ENCODE results near the gene DDX20.

DDX20 gene

GRCh38 chr1:111805251-111805650 is 49.5 kb downstream of the DDX20 start:
- peaks cover 2% of the 10 kb centered on the region for H3K27me3 ChIP-seq (ENCODE audit: insufficient read depth, poor library complexity, severe bottlenecking)
- H3K4me1 ChIP-seq (ENCODE audit: insufficient read depth, poor library complexity, severe bottlenecking): no peaks in the 10 kb centered on the region
- DNase-seq (ENCODE audit: low spot score) (no peak), ATAC-seq (ENCODE audit: low read depth) (no peak)
- H3K4me3 ChIP-seq (ENCODE audit: severe bottlenecking): no peak overlapping the region
- no peaks in the 10 kb centered on the region for H3K9me3 ChIP-seq (ENCODE audit: severe bottlenecking)
- no peak overlapping the region for H3K27ac ChIP-seq (ENCODE audit: poor library complexity, severe bottlenecking)
- TF ChIP-seq, protein P1, sequence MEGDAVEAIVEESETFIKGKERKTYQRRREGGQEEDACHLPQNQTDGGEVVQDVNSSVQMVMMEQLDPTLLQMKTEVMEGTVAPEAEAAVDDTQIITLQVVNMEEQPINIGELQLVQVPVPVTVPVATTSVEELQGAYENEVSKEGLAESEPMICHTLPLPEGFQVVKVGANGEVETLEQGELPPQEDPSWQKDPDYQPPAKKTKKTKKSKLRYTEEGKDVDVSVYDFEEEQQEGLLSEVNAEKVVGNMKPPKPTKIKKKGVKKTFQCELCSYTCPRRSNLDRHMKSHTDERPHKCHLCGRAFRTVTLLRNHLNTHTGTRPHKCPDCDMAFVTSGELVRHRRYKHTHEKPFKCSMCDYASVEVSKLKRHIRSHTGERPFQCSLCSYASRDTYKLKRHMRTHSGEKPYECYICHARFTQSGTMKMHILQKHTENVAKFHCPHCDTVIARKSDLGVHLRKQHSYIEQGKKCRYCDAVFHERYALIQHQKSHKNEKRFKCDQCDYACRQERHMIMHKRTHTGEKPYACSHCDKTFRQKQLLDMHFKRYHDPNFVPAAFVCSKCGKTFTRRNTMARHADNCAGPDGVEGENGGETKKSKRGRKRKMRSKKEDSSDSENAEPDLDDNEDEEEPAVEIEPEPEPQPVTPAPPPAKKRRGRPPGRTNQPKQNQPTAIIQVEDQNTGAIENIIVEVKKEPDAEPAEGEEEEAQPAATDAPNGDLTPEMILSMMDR (IDR thresholded peaks at IDR 0.05; ENCODE audit: poor library complexity, severe bottlenecking): no peak
- no peaks in the 10 kb centered on the region for H3K36me3 ChIP-seq (ENCODE audit: low read depth)

DNA sequence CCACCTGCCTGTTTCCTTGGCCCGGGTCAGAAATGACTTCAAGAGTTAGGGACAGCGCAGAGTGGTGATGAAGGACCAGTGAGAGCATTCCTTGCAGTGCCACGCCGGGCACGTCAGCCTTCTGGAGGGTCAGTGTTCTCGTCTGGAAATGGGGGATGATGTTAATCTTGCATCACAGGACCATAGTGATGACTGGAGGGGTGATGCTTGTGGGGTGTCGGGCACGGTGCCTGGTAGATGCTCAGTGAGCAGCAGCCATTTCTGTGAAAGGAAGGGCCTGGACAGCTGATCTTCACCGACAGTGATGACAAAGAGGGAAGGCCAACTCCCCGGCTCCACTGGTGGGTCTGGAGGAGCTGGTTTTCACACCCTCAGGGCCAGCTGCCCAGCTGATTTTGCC is 56.2 kb downstream of the DDX20 start:
- no peak for ATAC-seq (ENCODE audit: low read depth)
- TF ChIP-seq, protein P1 (IDR thresholded peaks at IDR 0.05; ENCODE audit: poor library complexity, severe bottlenecking): no peak
- H3K36me3 ChIP-seq (ENCODE audit: low read depth): no peaks in the 10 kb centered on the region

DNA sequence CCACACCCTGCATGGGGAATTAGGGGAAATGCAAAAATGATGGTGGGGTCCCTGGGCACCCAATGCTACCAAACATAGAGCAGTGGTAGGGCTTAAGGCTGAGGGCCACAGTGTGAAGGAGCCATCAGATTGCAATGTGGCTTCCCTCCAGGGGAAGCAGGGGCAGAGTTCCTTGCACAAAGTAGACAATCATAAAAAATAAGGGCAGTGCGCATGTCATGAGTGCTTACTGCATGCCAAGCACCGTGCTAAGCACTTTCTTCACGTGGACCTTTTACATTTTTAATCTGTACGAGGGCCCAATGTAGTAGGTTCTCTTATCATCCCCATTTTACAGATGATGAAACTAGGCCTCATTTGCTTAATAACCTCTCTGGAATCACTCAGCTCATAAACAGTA is 56.6 kb downstream of the DDX20 start:
- TF ChIP-seq, protein P1 (IDR thresholded peaks at IDR 0.05; ENCODE audit: poor library complexity, severe bottlenecking): no peak
- H3K27ac ChIP-seq (ENCODE audit: poor library complexity, severe bottlenecking): no peak overlapping the region
- H3K27me3 ChIP-seq (ENCODE audit: insufficient read depth, poor library complexity, severe bottlenecking): no peaks in the 10 kb centered on the region

More for the DNA sequence above, 56.2 kb downstream of the DDX20 start:
- Histone ChIP-seq H3K4me3 (ENCODE audit: severe bottlenecking) (no peak overlapping the region), H3K4me1 (ENCODE audit: insufficient read depth, poor library complexity, severe bottlenecking) (no peaks in the 10 kb centered on the region), H3K9me3 (ENCODE audit: severe bottlenecking) (no peaks in the 10 kb centered on the region), H3K27ac (ENCODE audit: poor library complexity, severe bottlenecking) (no peak overlapping the region), H3K27me3 (ENCODE audit: insufficient read depth, poor library complexity, severe bottlenecking) (peaks cover 2% of the 10 kb centered on the region)
- no peak for DNase-seq (ENCODE audit: low spot score)

GRCh38 chr1:111813440-111814304 is 58.0 kb downstream of the DDX20 start:
- H3K27ac ChIP-seq (ENCODE audit: poor library complexity, severe bottlenecking): no peak overlapping the region
- ATAC-seq (ENCODE audit: low read depth): no peak
- no peaks in the 10 kb centered on the region for H3K4me1 ChIP-seq (ENCODE audit: insufficient read depth, poor library complexity, severe bottlenecking)
- no peaks in the 10 kb centered on the region for H3K36me3 ChIP-seq (ENCODE audit: low read depth)
- TF ChIP-seq, protein P1 (IDR thresholded peaks at IDR 0.05; ENCODE audit: poor library complexity, severe bottlenecking): peak; percentile 9
- DNase-seq (ENCODE audit: low spot score): no peak
- no peak overlapping the region for H3K4me3 ChIP-seq (ENCODE audit: severe bottlenecking)
- H3K27me3 ChIP-seq (ENCODE audit: insufficient read depth, poor library complexity, severe bottlenecking): no peaks in the 10 kb centered on the region
- no peaks in the 10 kb centered on the region for H3K9me3 ChIP-seq (ENCODE audit: severe bottlenecking)

More for the DNA sequence above, 56.6 kb downstream of the DDX20 start:
- Histone ChIP-seq H3K4me1 (ENCODE audit: insufficient read depth, poor library complexity, severe bottlenecking) (no peaks in the 10 kb centered on the region), H3K9me3 (ENCODE audit: severe bottlenecking) (no peaks in the 10 kb centered on the region), H3K4me3 (ENCODE audit: severe bottlenecking) (no peak overlapping the region), H3K36me3 (ENCODE audit: low read depth) (no peaks in the 10 kb centered on the region)
- no peak for DNase-seq (ENCODE audit: low spot score)
- no peak for ATAC-seq (ENCODE audit: low read depth)

GRCh38 chr1:111814305-111814628 is 58.6 kb downstream of the DDX20 start:
- Histone ChIP-seq H3K4me3 (ENCODE audit: severe bottlenecking) (no peak overlapping the region), H3K27me3 (ENCODE audit: insufficient read depth, poor library complexity, severe bottlenecking) (no peaks in the 10 kb centered on the region), H3K9me3 (ENCODE audit: severe bottlenecking) (no peaks in the 10 kb centered on the region), H3K4me1 (ENCODE audit: insufficient read depth, poor library complexity, severe bottlenecking) (no peaks in the 10 kb centered on the region), H3K27ac (ENCODE audit: poor library complexity, severe bottlenecking) (no peak overlapping the region), H3K36me3 (ENCODE audit: low read depth) (no peaks in the 10 kb centered on the region)
- no peak for DNase-seq (ENCODE audit: low spot score)
- TF ChIP-seq, protein P1 (IDR thresholded peaks at IDR 0.05; ENCODE audit: poor library complexity, severe bottlenecking): no peak
- ATAC-seq (ENCODE audit: low read depth): no peak

Measured in RWPE2 (cell line).